MM.1S (cell line): Measurements from ENCODE around the gene KRTDAP.

Source experiments
- DNase-seq: peaks from one replicate; pipeline ENCODE4 v3.0.0-alpha.2; 2015
- H2AFZ ChIP-seq: fragments of 300-600 bp; sonication (generic); 2 replicates; pipeline ENCODE4 v1.6.0; 2016; ENCODE audit warnings: antibody characterized with exemption, low read length
- H3F3A ChIP-seq: fragments of 300-600 bp; sonication (generic); 2 replicates; pipeline ENCODE4 v1.6.1; 2016; ENCODE audit warnings: mild to moderate bottlenecking, antibody characterized with exemption, low read length, moderate library complexity, mixed read lengths; ENCODE audit not compliant: insufficient read depth
- H3K27ac ChIP-seq: fragments of 300-600 bp; sonication (generic); 2 replicates; pipeline ENCODE4 v1.5.1; 2016; ENCODE audit warnings: mild to moderate bottlenecking, low read length
- H3K27me3 ChIP-seq: fragments of 300-600 bp; sonication (generic); replicated peaks from 2 replicates; pipeline ENCODE4 v1.6.0; 2016; ENCODE audit warnings: low read length; ENCODE audit not compliant: insufficient read depth
- H3K36me3 ChIP-seq: fragments of 300-600 bp; sonication (generic); replicated peaks from 2 replicates; pipeline ENCODE4 v1.6.1; 2016; ENCODE audit warnings: mild to moderate bottlenecking, low read length, mixed read lengths; ENCODE audit not compliant: insufficient read depth
- H3K4me1 ChIP-seq: fragments of 300-600 bp; sonication (generic); 2 replicates; pipeline ENCODE4 v1.6.1; 2016; ENCODE audit warnings: low read length, mixed read lengths
- H3K4me2 ChIP-seq: fragments of 300-600 bp; sonication (generic); 2 replicates; pipeline ENCODE4 v1.6.0; 2016; ENCODE audit warnings: low read depth, low read length
- H3K4me3 ChIP-seq: fragments of 300-600 bp; sonication (generic); 2 replicates; pipeline ENCODE4 v1.5.1; 2016; ENCODE audit warnings: low read length, mixed read lengths
- H3K79me2 ChIP-seq: fragments of 300-600 bp; sonication (generic); 2 replicates; pipeline ENCODE4 v1.6.1; 2016; ENCODE audit warnings: mixed run types, low read length, mixed read lengths
- H3K9ac ChIP-seq: fragments of 300-600 bp; sonication (generic); 2 replicates; pipeline ENCODE4 v1.6.1; 2016; ENCODE audit warnings: low read length, mixed read lengths
- H3K9me2 ChIP-seq: fragments of 300-600 bp; sonication (generic); replicated peaks from 2 replicates; pipeline ENCODE4 v1.6.1; 2016; ENCODE audit warnings: mild to moderate bottlenecking, low read length, mixed read lengths; ENCODE audit not compliant: insufficient read depth
- H3K9me3 ChIP-seq: fragments of 300-600 bp; sonication (generic); replicated peaks from 2 replicates; pipeline ENCODE4 v1.6.1; 2016; ENCODE audit warnings: mild to moderate bottlenecking, low read length, mixed read lengths; ENCODE audit not compliant: insufficient read depth
- H4K20me1 ChIP-seq: fragments of 300-600 bp; sonication (generic); 2 replicates; pipeline ENCODE4 v1.6.1; 2016; ENCODE audit warnings: mild to moderate bottlenecking, low read length, moderate library complexity, mixed read lengths; ENCODE audit not compliant: insufficient read depth
- CTCF ChIP-seq: fragments of 300-600 bp; sonication (generic); IDR thresholded peaks from 2 replicates; pipeline ENCODE4 v1.5.1; 2016; ENCODE audit warnings: antibody characterized with exemption, low read length, mixed read lengths
- EZH2 ChIP-seq: fragments of 300-600 bp; sonication (generic); optimal IDR thresholded peaks from 2 replicates; pipeline ENCODE3; 2017; ENCODE audit warnings: low read depth, mild to moderate bottlenecking, antibody characterized with exemption, low read length, mixed read lengths
- EZH2phosphoT487 ChIP-seq: fragments of 300-600 bp; sonication (generic); IDR thresholded peaks from 2 replicates; pipeline ENCODE4 v1.6.1; 2018; ENCODE audit warnings: antibody characterized with exemption, low read length

The KRTDAP gene

GRCh38 chr19:35534803-35535480 is 44.7 kb upstream of the KRTDAP start:
- no peaks in the 10 kb centered on the region for H4K20me1 ChIP-seq
- no peaks in the 10 kb centered on the region for H3F3A ChIP-seq
- no peak overlapping the region for H3K9ac ChIP-seq
- no peak for DNase-seq
- peaks cover 72% of the 10 kb centered on the region for H3K27me3 ChIP-seq
- no peak overlapping the region for H2AFZ ChIP-seq
- TF ChIP-seq CTCF (no peak), EZH2 (no peak), EZH2phosphoT487 (no peak)
- no peak overlapping the region for H3K4me2 ChIP-seq
- no peak overlapping the region for H3K4me3 ChIP-seq
- H3K36me3 ChIP-seq: no peaks in the 10 kb centered on the region
- H3K27ac ChIP-seq: no peak overlapping the region
- no peaks in the 10 kb centered on the region for H3K4me1 ChIP-seq
- H3K79me2 ChIP-seq: no peaks in the 10 kb centered on the region
- no peaks in the 10 kb centered on the region for H3K9me3 ChIP-seq
- H3K9me2 ChIP-seq: no peaks in the 10 kb centered on the region

- no peaks in the 10 kb centered on the region for H3K79me2 ChIP-seq
- no peak overlapping the region for H3K27ac ChIP-seq
- peaks cover 83% of the 10 kb centered on the region for H3K27me3 ChIP-seq
- no peaks in the 10 kb centered on the region for H3K9me2 ChIP-seq
- no peaks in the 10 kb centered on the region for H4K20me1 ChIP-seq
- DNase-seq: no peak
- no peak for TF ChIP-seq EZH2phosphoT487
- no peak for TF ChIP-seq CTCF
- no peak for TF ChIP-seq EZH2
- H3K4me3 ChIP-seq: no peak overlapping the region
- H3K36me3 ChIP-seq: no peaks in the 10 kb centered on the region
- H2AFZ ChIP-seq: no peak overlapping the region
- H3F3A ChIP-seq: no peaks in the 10 kb centered on the region
- no peak overlapping the region for H3K9ac ChIP-seq
- no peaks in the 10 kb centered on the region for H3K9me3 ChIP-seq
- no peaks in the 10 kb centered on the region for H3K4me1 ChIP-seq
- H3K4me2 ChIP-seq: no peak overlapping the region
These were observed 43.6 kb upstream of the KRTDAP start for GRCh38 chr19:35533822-35534392.

GRCh38 chr19:35533201-35533821 is 43.0 kb upstream of the KRTDAP start, which contains the start of gene GAPDHS:
TSS of gene GAPDHS (plus strand) at chr19:35533456. CDS start at chr19:35533528, 72 bp downstream.
- Histone ChIP-seq H3K4me1 (no peaks in the 10 kb centered on the region), H3K79me2 (no peaks in the 10 kb centered on the region), H3K9me3 (no peaks in the 10 kb centered on the region), H3K9ac (no peak within 1 kb of the TSS), H2AFZ (no peak within 1 kb of the TSS), H3K27ac (no peak within 1 kb of the TSS), H3K4me2 (no peak within 1 kb of the TSS), H3K4me3 (no peak within 1 kb of the TSS), H3K9me2 (no peaks in the 10 kb centered on the region), H3F3A (no peaks in the 10 kb centered on the region), H3K36me3 (no peaks in the 10 kb centered on the region), H3K27me3 (peaks cover 89% of the 10 kb centered on the region), H4K20me1 (no peaks in the 10 kb centered on the region)
- no peak for TF ChIP-seq CTCF
- TF ChIP-seq EZH2: no peak
- TF ChIP-seq EZH2phosphoT487: no peak
- DNase-seq: no peak
